Activated naive CD8-positive, alpha-beta T cell treated with anti-CD3 and anti-CD28 coated beads for 36 hours (primary cell): ENCODE measurements around the gene MCM8. TPM values are rescaled to one million over a fixed set of nuclear protein-coding genes. Genes with fewer than 3 reads are reported as not detected.

Experiments used
- DNase-seq: peaks from one replicate; pipeline ENCODE4 v3.0.0; 2021
- H3K27ac Mint-ChIP-seq: one replicate; pipeline ENCODE4 v1.8.0; 2022; ENCODE audit warnings: mild to moderate bottlenecking, moderate library complexity, mixed read lengths
- H3K27me3 Mint-ChIP-seq: one replicate; pipeline ENCODE4 v1.8.0; 2022; ENCODE audit warnings: mild to moderate bottlenecking, mixed read lengths
- H3K36me3 Mint-ChIP-seq: one replicate; pipeline ENCODE4 v1.8.0; 2021; ENCODE audit warnings: mild to moderate bottlenecking, mixed read lengths
- H3K4me1 Mint-ChIP-seq: one replicate; pipeline ENCODE4 v1.8.0; 2021; ENCODE audit warnings: mixed read lengths
- H3K4me3 Mint-ChIP-seq: one replicate; pipeline ENCODE4 v1.8.0; 2022; ENCODE audit warnings: mild to moderate bottlenecking, moderate library complexity, mixed read lengths
- H3K9me3 Mint-ChIP-seq: one replicate; pipeline ENCODE4 v1.8.0; 2022; ENCODE audit warnings: mixed read lengths
- total RNA-seq, 2 experiments: library from RNA; stranded (reverse); gene quantifications; one replicate each; pipeline ENCODE4 v1.2.3, GENCODE V29; 2021

MCM8 gene
- total RNA-seq, 2 experiments from 2014 or later, result 34.7 to 35.2 TPM

DNA sequence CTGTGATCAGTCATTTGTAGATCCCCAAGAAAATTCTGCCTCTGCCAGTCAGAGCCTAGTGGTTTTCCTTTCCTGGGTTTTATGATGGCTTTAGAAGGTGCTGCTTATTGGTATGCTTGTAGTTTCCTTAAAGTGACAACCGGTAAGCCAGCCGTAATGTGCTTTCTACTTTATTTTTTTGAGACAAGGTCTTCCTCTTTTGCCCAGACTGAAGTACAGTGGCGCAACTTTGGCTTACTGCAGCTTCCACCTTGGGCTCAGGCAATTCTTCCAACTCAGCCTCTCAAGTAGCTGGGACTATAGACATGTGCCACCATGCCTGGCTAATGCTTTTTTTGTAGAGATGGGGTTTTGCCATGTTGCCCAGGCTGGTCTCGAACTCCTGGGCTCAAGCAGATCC, 23.5 kb downstream of the MCM8 start:
- Mint-ChIP-seq H3K4me1 (no peaks in the 10 kb centered on the region), H3K9me3 (no peaks in the 10 kb centered on the region), H3K27ac (no peak overlapping the region), H3K4me3 (no peak overlapping the region), H3K36me3 (peaks cover 22% of the 10 kb centered on the region), H3K27me3 (no peaks in the 10 kb centered on the region)
- DNase-seq, result no peak

DNA sequence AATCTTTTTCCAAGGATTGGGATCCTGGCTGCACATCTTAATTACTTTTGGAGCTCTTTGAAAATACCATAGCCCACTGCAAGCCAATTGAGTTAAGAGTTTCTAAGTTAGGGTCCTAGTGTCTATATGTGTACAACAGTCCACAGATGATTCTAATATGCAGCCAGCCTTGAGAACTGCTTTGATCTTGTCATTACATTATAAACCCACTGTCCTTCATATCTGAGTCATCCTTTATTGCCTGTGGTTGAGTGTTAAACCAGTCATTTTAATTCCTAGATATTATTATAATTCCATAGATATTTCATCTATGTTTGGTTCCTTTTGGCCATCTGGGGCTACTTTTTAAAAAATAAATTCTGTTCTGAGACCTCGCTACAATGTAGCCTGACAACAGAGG, 24.1 kb downstream of the MCM8 start:
- Mint-ChIP-seq H3K4me1 (no peaks in the 10 kb centered on the region), H3K4me3 (no peak overlapping the region), H3K9me3 (no peaks in the 10 kb centered on the region), H3K27me3 (no peaks in the 10 kb centered on the region), H3K27ac (no peak overlapping the region), H3K36me3 (peaks cover 28% of the 10 kb centered on the region)
- DNase-seq, result no peak

DNA sequence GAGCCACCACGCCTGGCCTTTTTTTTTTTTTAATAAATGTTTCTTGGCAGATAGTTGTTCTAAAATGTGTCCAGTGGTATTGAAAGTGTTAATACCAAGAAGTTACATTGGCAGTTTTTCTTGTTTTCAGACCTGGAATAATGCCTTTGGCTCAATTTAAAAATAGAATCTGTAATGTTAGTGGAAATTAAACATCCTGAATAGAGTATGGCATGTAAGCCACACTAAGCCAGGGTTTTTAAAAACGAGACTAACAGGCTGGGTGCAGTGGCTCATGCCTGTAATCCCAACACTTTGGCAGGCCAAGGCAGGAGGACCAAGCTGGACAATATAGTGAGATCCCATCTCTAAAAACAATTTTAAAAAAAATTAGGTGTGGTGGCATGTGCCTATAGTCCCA, 25.3 kb downstream of the MCM8 start:
- no peak overlapping the region for H3K27ac Mint-ChIP-seq
- H3K27me3 Mint-ChIP-seq, result no peaks in the 10 kb centered on the region
- H3K9me3 Mint-ChIP-seq, result no peaks in the 10 kb centered on the region
- no peak overlapping the region for H3K4me3 Mint-ChIP-seq
- peaks cover 27% of the 10 kb centered on the region for H3K36me3 Mint-ChIP-seq
- no peak for DNase-seq
- H3K4me1 Mint-ChIP-seq, result no peaks in the 10 kb centered on the region

DNA sequence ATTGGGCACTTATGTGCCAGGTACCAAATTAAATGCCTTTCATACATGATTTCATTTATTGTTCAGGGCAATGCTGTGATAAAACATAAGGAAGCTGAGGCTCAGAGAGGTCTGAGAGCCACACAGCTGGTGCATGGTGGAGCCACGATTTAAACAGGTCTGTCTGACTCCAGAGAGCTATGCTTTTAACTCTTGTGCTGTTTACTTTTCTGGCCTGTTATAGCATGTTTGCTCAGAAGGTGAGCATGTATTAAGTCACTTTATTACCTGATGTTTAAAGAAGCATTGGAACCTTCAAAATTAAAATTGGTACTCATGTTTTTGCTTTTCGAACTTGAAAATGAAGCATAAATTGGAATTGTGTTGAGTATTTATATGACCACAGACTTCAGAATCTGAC, 26.8 kb downstream of the MCM8 start:
- Mint-ChIP-seq H3K36me3 (peaks cover 26% of the 10 kb centered on the region), H3K27ac (no peak overlapping the region), H3K27me3 (no peaks in the 10 kb centered on the region), H3K9me3 (no peaks in the 10 kb centered on the region), H3K4me1 (no peaks in the 10 kb centered on the region), H3K4me3 (no peak overlapping the region)
- no peak for DNase-seq

DNA sequence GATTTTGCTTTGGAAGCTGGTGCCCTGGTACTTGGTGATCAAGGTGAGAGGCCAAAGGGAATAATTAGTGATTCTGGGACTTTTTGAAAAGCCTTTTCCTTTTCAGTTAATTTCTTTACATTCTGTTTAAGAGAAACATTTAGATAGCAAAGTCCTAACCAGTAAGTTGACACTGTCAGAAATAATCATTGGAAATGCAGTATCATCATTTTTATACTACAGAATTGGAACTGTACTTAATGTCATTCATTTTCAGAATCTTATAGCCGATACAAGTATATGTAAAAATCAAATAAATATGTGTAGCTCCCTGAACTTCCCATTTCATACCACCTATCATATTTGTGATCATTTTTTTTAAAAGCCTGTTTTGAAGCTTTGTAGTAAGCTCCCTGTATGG, 27.5 kb downstream of the MCM8 start:
- Mint-ChIP-seq H3K4me1 (no peaks in the 10 kb centered on the region), H3K36me3 (peaks cover 22% of the 10 kb centered on the region), H3K9me3 (no peaks in the 10 kb centered on the region), H3K4me3 (no peak overlapping the region), H3K27ac (no peak overlapping the region), H3K27me3 (no peaks in the 10 kb centered on the region)
- DNase-seq, result no peak

DNA sequence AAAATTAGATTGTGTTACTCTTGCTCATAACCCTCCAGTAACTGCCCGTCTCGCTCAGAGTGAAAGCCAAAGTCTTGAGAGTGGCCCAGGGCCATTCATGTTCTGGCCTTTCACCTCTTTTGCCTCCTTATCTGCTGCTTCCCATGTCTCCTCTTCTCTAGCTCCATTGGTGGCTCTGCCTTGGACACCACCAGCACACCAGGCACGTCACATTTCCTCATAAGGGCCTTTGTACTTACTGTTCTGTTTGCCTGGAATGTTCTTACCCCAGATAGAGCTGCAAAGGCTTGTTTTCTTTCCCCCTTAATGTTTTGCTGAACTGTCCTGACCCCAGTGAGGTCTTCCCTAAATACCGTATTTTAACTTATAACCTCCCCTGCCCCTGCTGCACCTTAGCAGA, 29.3 kb downstream of the MCM8 start:
- Mint-ChIP-seq H3K4me1 (no peaks in the 10 kb centered on the region), H3K36me3 (peaks cover 23% of the 10 kb centered on the region), H3K9me3 (no peaks in the 10 kb centered on the region), H3K4me3 (no peak overlapping the region), H3K27me3 (no peaks in the 10 kb centered on the region), H3K27ac (no peak overlapping the region)
- DNase-seq, result no peak

DNA sequence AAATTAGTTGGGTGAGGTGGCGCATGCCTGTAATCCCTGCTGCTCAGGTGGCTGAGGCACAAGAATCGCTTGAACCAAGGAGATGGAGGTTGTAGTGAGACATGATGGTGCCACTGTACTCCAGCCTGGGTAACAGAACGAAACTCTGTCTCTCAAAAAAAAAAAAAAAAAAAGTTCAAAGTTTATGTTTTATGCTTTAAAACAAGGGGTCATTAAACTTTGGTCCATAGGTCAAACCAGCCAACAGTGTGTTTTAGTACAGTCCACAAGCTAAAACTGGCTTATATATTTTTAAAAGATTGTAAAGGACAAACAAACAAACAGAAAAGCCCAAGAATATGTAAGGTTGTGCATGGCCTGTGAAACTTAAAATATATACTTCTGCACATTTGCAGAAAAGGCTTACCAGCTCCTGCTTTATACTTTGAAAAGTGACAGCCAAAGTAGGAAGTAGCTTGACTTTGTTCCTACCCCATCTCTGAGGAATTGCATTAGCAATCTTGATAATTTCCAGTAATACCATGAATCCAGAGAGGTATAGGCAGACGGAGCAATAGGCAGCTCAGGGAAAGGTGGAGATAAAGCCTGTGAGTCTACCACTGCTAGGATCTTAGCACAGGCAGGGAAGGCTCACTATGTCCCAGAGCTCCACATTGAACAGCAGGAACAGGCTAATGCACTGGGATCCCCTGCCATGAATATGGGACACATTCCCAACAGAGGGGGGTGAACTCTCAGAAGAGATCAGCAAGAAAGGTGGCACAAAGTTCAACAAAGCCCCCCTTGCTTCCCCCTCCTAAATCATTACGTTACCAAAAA, 30.5 kb downstream of the MCM8 start:
- H3K27ac Mint-ChIP-seq, result no peak overlapping the region
- DNase-seq, result no peak
- H3K9me3 Mint-ChIP-seq, result no peaks in the 10 kb centered on the region
- peaks cover 24% of the 10 kb centered on the region for H3K36me3 Mint-ChIP-seq
- no peaks in the 10 kb centered on the region for H3K4me1 Mint-ChIP-seq
- H3K27me3 Mint-ChIP-seq, result no peaks in the 10 kb centered on the region
- no peak overlapping the region for H3K4me3 Mint-ChIP-seq

DNA sequence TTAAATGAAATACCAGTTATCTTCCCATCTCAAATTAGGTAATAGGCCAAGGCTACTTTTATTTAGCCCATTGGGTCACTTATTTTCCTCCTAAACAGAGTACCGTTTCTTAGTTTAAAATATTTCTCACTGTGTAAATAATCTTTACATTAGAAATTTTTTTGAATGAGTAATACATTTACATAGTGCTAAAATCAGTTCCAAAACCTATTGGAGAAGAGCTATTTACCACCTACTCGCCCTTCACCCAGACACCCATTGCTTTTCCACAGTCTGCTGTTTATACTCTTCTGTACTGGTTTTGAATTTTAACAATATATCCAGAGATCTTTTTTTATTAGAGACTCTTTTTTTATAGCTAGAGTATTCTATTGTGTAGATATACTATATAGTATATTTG, 36.9 kb downstream of the MCM8 start:
- no peaks in the 10 kb centered on the region for H3K4me1 Mint-ChIP-seq
- no peak for DNase-seq
- H3K9me3 Mint-ChIP-seq, result no peaks in the 10 kb centered on the region
- no peaks in the 10 kb centered on the region for H3K27me3 Mint-ChIP-seq
- H3K27ac Mint-ChIP-seq, result no peak overlapping the region
- no peak overlapping the region for H3K4me3 Mint-ChIP-seq
- peaks cover 16% of the 10 kb centered on the region for H3K36me3 Mint-ChIP-seq

DNA sequence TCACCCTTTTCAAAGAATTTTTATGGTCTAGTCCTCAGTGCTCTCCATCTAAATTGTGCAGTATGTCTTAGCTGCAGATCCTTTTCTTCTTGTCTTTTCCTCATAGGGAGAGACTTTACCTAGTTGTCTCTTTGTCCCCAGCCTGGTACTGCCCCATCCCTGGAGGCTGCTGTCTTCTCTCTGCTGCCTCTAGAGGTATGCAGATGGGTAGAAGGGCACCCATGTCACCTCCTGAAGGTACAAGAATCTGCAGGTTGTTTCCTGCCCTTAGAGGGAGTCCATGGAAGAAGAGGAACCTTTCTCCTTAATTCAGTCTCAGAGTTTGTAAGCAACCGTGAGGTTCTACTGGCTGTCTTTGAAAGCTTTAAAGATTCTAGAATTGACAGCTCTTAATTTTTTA, 39.1 kb downstream of the MCM8 start:
- H3K4me3 Mint-ChIP-seq, result no peak overlapping the region
- no peak overlapping the region for H3K27ac Mint-ChIP-seq
- H3K36me3 Mint-ChIP-seq, result peaks cover 19% of the 10 kb centered on the region
- H3K4me1 Mint-ChIP-seq, result no peaks in the 10 kb centered on the region
- DNase-seq, result no peak
- no peaks in the 10 kb centered on the region for H3K27me3 Mint-ChIP-seq
- H3K9me3 Mint-ChIP-seq, result no peaks in the 10 kb centered on the region

DNA sequence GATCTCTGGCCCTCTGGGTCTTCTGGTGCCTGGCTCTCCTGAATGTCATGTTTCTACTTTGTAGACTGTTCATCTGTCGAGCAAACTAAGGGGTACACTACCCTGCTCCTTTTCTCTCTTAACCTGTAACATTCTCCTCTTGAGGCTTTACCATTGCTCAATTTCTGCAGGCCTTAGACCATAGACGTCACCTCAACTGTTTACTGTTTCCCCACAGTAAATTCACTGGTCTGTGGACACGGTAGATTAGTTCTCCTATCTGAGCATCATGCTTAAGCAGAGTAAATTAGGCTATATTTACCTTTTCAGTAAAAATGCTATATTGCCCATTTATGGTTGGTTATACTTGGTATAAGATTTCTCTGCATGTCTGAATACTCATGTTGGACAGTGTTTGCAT, 40.5 kb downstream of the MCM8 start:
- H3K36me3 Mint-ChIP-seq, result peaks cover 25% of the 10 kb centered on the region
- no peak overlapping the region for H3K4me3 Mint-ChIP-seq
- no peak overlapping the region for H3K27ac Mint-ChIP-seq
- DNase-seq, result no peak
- H3K4me1 Mint-ChIP-seq, result peaks cover 7% of the 10 kb centered on the region
- H3K27me3 Mint-ChIP-seq, result no peaks in the 10 kb centered on the region
- H3K9me3 Mint-ChIP-seq, result no peaks in the 10 kb centered on the region

DNA sequence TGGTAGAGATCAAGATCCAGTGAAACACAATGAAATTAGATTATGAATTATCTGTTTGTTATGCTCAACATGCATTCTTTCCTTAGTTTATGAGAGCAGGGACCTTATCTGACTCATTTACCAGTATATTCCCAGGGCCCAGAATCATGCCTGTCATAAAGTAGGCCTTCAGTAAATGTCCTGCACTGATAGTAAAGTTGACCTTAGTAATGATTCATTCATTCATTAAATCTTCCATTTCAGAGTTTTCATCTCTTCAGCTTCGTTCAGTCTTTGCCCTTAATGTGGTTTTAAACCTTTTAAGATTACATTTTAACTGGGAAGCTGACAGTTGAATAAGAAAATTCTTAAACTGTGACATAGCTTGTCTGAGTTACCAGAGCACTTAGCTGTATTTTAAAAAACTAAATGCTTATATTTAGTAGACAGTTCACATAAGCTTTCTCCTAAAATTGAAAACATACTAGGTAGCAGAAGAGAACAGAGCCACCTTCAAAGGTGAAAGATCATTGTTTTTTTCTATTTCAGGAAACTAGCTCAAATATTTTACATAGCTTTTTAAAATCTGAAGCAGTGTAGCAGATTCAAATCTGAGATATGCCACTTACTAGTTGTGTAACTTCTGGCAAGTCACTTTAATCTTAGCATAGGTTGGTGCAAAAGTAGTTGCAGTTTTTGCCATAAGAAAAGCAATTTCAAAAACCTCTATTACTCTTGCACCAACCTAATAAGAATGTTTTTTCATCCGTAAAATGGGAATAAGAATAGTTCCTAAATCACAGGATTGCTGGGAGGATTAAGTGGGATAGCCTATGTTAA, 41.4 kb downstream of the MCM8 start:
- Mint-ChIP-seq H3K27ac (no peak overlapping the region), H3K27me3 (no peaks in the 10 kb centered on the region), H3K4me1 (peaks cover 11% of the 10 kb centered on the region), H3K4me3 (no peak overlapping the region), H3K9me3 (no peaks in the 10 kb centered on the region), H3K36me3 (peaks cover 28% of the 10 kb centered on the region)
- no peak for DNase-seq

DNA sequence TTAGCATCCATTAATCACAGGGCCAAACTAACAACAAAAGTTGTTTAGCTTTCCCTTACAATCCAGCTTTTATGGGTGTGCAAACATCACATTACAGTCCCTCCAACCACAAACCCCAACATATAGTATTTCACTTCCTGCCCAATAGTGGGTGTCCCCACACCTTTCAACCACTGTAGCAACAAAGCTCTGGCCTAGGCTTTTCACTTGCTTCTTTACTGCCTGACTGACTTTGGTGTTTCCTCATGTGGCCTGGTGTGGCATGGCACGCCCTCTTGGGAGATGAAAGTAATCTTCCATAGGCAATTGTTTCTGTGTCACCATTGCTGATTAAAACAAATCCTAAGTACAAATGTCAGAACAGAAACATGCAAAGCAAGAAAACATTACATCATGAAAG, 46.3 kb downstream of the MCM8 start:
- peak overlapping the region; percentile 82 for H3K27ac Mint-ChIP-seq
- H3K36me3 Mint-ChIP-seq, result peaks cover 24% of the 10 kb centered on the region
- H3K4me1 Mint-ChIP-seq, result peaks cover 16% of the 10 kb centered on the region
- no peaks in the 10 kb centered on the region for H3K27me3 Mint-ChIP-seq
- no peak overlapping the region for H3K4me3 Mint-ChIP-seq
- H3K9me3 Mint-ChIP-seq, result no peaks in the 10 kb centered on the region
- peak; percentile 50 for DNase-seq

DNA sequence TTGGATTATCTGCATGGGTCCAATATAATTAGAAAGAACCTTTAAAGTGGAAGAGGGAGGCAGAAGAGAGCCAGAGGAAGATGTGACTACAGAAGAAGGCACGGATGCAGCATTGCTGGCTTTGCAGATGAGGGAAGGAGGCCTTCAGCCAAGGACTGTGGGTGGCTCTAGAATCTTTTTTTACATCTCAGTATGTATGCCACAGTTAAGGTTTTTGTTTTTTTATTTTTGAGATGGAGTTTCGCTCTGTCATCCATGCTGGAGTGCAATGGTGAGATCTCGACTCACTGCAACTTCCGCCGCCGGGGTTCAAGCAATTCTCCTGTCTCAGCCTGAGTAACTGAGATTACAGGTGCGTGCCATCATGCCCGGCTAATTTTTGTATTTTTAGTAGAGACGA, 49.3 kb downstream of the MCM8 start:
- Mint-ChIP-seq H3K27ac (no peak overlapping the region), H3K4me1 (peaks cover 26% of the 10 kb centered on the region), H3K36me3 (peaks cover 21% of the 10 kb centered on the region), H3K9me3 (no peaks in the 10 kb centered on the region), H3K4me3 (no peak overlapping the region), H3K27me3 (no peaks in the 10 kb centered on the region)
- no peak for DNase-seq

DNA sequence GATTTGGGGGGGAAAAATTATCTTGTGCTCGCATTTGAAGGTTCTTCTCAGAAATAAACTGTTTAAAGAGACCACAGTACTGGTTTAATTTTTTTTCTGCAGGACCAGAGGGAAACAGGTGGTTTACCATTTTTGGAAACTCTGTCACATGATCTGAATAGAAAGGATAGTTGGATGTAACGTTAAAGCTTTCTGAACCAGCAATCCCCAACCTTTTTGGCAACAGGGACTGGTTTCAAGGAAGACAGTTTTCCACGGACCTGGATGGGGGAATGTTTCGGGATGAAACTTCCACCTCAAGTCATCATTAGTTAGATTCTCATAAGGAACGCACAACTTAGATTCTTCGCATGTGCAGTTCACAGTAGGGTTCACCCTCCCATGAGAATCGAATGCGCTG, 50.4 kb downstream of the MCM8 start:
- no peak for DNase-seq
- H3K27ac Mint-ChIP-seq, result no peak overlapping the region
- H3K4me1 Mint-ChIP-seq, result peaks cover 24% of the 10 kb centered on the region
- no peak overlapping the region for H3K4me3 Mint-ChIP-seq
- no peaks in the 10 kb centered on the region for H3K27me3 Mint-ChIP-seq
- H3K9me3 Mint-ChIP-seq, result no peaks in the 10 kb centered on the region
- peaks cover 12% of the 10 kb centered on the region for H3K36me3 Mint-ChIP-seq

DNA sequence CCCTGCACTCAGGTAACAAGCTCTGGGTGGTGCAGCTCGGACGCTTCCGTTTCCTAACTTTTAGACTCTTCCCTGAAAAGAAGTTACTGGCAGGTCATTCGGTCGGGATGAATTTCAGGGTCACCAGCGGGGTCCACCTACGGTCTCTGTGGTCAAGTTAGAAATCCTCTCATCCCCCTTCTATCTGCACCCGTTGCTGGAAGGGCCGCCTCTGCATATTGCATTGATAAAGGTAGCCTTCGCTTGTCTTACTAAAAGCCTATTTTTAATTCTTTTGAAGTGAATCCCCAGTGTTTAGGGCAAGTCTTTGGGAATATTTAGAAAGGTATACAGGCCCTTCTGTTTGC, 56.1 kb downstream of the MCM8 start:
- Mint-ChIP-seq H3K4me3 (peak overlapping the region; percentile 95), H3K27me3 (no peaks in the 10 kb centered on the region), H3K4me1 (peaks cover 35% of the 10 kb centered on the region), H3K27ac (peak overlapping the region; percentile 91), H3K36me3 (peaks cover 13% of the 10 kb centered on the region), H3K9me3 (no peaks in the 10 kb centered on the region)
- DNase-seq, result no peak

DNA sequence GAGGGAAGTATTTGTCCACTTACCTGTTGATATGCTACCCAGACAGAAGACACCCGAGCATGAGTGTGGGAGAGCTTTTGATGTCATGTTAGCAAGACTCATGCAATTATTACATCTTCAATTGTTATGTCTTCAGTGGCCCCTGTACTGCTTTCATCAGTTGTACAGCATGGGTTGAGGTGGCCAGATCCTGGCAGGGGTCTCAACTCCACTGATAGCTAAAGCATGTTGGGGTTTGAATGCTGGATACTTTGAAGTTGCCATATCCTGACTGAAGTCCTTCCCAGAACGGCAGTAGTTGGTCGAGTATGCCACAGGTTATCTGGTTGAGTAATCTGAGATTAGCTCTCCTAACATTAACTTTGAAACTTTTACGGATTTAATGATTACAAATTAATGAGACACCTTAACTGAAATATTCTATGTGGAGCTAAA, 56.7 kb downstream of the MCM8 start:
- no peaks in the 10 kb centered on the region for H3K9me3 Mint-ChIP-seq
- H3K36me3 Mint-ChIP-seq, result peaks cover 17% of the 10 kb centered on the region
- H3K4me3 Mint-ChIP-seq, result peak overlapping the region; percentile 95
- no peaks in the 10 kb centered on the region for H3K27me3 Mint-ChIP-seq
- peaks cover 39% of the 10 kb centered on the region for H3K4me1 Mint-ChIP-seq
- DNase-seq, result no peak
- H3K27ac Mint-ChIP-seq, result peak overlapping the region; percentile 12
